Measurements from ENCODE around the gene TOMM40. TPM values are rescaled to one million over a fixed set of nuclear protein-coding genes. Genes with fewer than 3 reads are reported as not detected.
A peak's percentile ranks its signal among the peaks of the same experiment; 100 is the strongest.

The TOMM40 gene
- total and polyA plus RNA-seq, 2 of the 13 experiments (the other 11 are each of a cell fraction or from before 2014, with no cell fraction given): 72.0 to 110 TPM

- TF ChIP-seq, protein P1, sequence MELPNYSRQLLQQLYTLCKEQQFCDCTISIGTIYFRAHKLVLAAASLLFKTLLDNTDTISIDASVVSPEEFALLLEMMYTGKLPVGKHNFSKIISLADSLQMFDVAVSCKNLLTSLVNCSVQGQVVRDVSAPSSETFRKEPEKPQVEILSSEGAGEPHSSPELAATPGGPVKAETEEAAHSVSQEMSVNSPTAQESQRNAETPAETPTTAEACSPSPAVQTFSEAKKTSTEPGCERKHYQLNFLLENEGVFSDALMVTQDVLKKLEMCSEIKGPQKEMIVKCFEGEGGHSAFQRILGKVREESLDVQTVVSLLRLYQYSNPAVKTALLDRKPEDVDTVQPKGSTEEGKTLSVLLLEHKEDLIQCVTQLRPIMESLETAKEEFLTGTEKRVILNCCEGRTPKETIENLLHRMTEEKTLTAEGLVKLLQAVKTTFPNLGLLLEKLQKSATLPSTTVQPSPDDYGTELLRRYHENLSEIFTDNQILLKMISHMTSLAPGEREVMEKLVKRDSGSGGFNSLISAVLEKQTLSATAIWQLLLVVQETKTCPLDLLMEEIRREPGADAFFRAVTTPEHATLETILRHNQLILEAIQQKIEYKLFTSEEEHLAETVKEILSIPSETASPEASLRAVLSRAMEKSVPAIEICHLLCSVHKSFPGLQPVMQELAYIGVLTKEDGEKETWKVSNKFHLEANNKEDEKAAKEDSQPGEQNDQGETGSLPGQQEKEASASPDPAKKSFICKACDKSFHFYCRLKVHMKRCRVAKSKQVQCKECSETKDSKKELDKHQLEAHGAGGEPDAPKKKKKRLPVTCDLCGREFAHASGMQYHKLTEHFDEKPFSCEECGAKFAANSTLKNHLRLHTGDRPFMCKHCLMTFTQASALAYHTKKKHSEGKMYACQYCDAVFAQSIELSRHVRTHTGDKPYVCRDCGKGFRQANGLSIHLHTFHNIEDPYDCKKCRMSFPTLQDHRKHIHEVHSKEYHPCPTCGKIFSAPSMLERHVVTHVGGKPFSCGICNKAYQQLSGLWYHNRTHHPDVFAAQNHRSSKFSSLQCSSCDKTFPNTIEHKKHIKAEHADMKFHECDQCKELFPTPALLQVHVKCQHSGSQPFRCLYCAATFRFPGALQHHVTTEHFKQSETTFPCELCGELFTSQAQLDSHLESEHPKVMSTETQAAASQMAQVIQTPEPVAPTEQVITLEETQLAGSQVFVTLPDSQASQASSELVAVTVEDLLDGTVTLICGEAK (IDR thresholded peaks at IDR 0.05): no peak
- TF ChIP-seq, protein P1 (CRISPR knock-in tag; IDR thresholded peaks at IDR 0.05): no peak
- no peak for TF ChIP-seq ZNF232 (CRISPR knock-in tag; IDR thresholded peaks at IDR 0.05; ENCODE audit: borderline replicate concordance)
- TF ChIP-seq FOXC1 (CRISPR knock-in tag; IDR thresholded peaks at IDR 0.05; ENCODE audit: borderline replicate concordance): no peak
- no peak for TF ChIP-seq KLF13 (CRISPR knock-in tag; IDR thresholded peaks at IDR 0.05)
- no peak for TF ChIP-seq SMYD3 (CRISPR knock-in tag; IDR thresholded peaks at IDR 0.05)
- no peak for TF ChIP-seq HBP1 (CRISPR knock-in tag; IDR thresholded peaks at IDR 0.05; ENCODE audit: low read depth)
- no peak for TF ChIP-seq CENPX (CRISPR knock-in tag; IDR thresholded peaks at IDR 0.05)
- 0 out of 2 replicates have a peak, but pooled peaks have one; percentile 12 for TF ChIP-seq HES4 (CRISPR knock-in tag; IDR thresholded peaks at IDR 0.05; ENCODE audit: borderline replicate concordance)
- 0 out of 2 replicates have a peak, but pooled peaks have one; percentile 6 for TF ChIP-seq KDM5B (CRISPR knock-in tag; IDR thresholded peaks at IDR 0.05; ENCODE audit: borderline replicate concordance)
- no peak for TF ChIP-seq MLLT10 (CRISPR knock-in tag; IDR thresholded peaks at IDR 0.05)
- peak; percentile 18; the same call in 1 of the 2 replicates for TF ChIP-seq ZNF672 (CRISPR knock-in tag; IDR thresholded peaks at IDR 0.05)
- TF ChIP-seq, protein P2, sequence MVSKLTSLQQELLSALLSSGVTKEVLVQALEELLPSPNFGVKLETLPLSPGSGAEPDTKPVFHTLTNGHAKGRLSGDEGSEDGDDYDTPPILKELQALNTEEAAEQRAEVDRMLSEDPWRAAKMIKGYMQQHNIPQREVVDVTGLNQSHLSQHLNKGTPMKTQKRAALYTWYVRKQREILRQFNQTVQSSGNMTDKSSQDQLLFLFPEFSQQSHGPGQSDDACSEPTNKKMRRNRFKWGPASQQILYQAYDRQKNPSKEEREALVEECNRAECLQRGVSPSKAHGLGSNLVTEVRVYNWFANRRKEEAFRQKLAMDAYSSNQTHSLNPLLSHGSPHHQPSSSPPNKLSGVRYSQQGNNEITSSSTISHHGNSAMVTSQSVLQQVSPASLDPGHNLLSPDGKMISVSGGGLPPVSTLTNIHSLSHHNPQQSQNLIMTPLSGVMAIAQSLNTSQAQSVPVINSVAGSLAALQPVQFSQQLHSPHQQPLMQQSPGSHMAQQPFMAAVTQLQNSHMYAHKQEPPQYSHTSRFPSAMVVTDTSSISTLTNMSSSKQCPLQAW (CRISPR knock-in tag; IDR thresholded peaks at IDR 0.05): no peak
- TF ChIP-seq ZNF709 (CRISPR knock-in tag; IDR thresholded peaks at IDR 0.05): no peak
- TF ChIP-seq ZSCAN29 (CRISPR knock-in tag; conservative IDR thresholded peaks at IDR 0.05): no peak
- peak; percentile 59; the same call in 1 of the 2 replicates for TF ChIP-seq ZMYM3 (CRISPR knock-in tag; IDR thresholded peaks at IDR 0.05)
- TF ChIP-seq KDM6A (CRISPR knock-in tag; IDR thresholded peaks at IDR 0.05; ENCODE audit: low read depth): no peak
- no peak for TF ChIP-seq SALL2 (CRISPR knock-in tag; IDR thresholded peaks at IDR 0.05)
Measured at GRCh38 chr19:44845286-44845611, 45.8 kb upstream of the TOMM40 start (continued).

Measured in HepG2 (cell line).